ENCODE results near the gene RTP2. TPM values are rescaled to one million over a fixed set of nuclear protein-coding genes. Genes with fewer than 3 reads are reported as not detected.

The RTP2 gene
- polyA plus RNA-seq, 3 donors, result not detected

- peak overlapping the region; percentile 64 to 79 for H3K4me3 Mint-ChIP-seq
- peak overlapping the region in 2 of 7 donors; percentile 5 to 50 for H3K27ac Mint-ChIP-seq
- H3K4me1 ChIP-seq (ENCODE audit: control insufficient read depth in 1 of 2, insufficient read depth in 2 of 2, low read length in 2 of 2), result peaks cover 27 to 43% of the 10 kb centered on the region in 2 donors
- H3K36me3 ChIP-seq (replicated peaks in 1 of 2; ENCODE audit: control insufficient read depth in 1 of 2, insufficient read depth in 2 of 2, low read length in 2 of 2), result no peaks in the 10 kb centered on the region
- H3K4me1 Mint-ChIP-seq, result peaks cover 41% of the 10 kb centered on the region
- TF ChIP-seq CTCF (IDR thresholded peaks at IDR 0.05), result no peak
- peak overlapping the region; percentile 35 for H3K4me2 ChIP-seq (replicated peaks; ENCODE audit: extremely low read depth, low read length, poor library complexity, severe bottlenecking)
- H3K9me3 Mint-ChIP-seq, result peaks cover 0 to 2% (median 0%) of the 10 kb centered on the region in 7 donors
- H3K36me3 Mint-ChIP-seq, result peaks cover 0 to 15% of the 10 kb centered on the region in 2 donors
- no peak for DNase-seq
- no peaks in the 10 kb centered on the region for H3K9me3 ChIP-seq (replicated peaks in 1 of 2; ENCODE audit: control insufficient read depth in 1 of 2, insufficient read depth in 1 of 2, low read length in 2 of 2)
- intact Hi-C loops (cut with micrococcal nuclease), result loop anchor here in 1 of 2 donors (5.0 kb wide), 1 partner anchor 37 kb away; no protein-coding TSS in a partner anchor
- H3K27ac ChIP-seq (ENCODE audit: low read depth in 1 of 2, low read length in 2 of 2), result no peak overlapping the region
- no peak overlapping the region for H3K9ac ChIP-seq (ENCODE audit: insufficient read depth, low read length, poor library complexity, severe bottlenecking)
- 26% methylated on average over 4 of the region's 14 CpGs for WGBS (ENCODE audit: insufficient coverage)
- H3K27me3 Mint-ChIP-seq (ENCODE audit: low read depth in 3 of 3), result peaks cover 0 to 3% (median 0%) of the 10 kb centered on the region in 3 donors
- peak overlapping the region in 1 of 3 experiments; percentile 22 for H3K4me3 ChIP-seq (replicated peaks in 1 of 3; ENCODE audit: low read depth in 2 of 3, low read length in 3 of 3)
- H2AFZ ChIP-seq (ENCODE audit: insufficient read depth, low read depth, low read length, poor library complexity, severe bottlenecking), result no peak overlapping the region
- peaks cover under 1% of the 10 kb centered on the region for H4K20me1 ChIP-seq (ENCODE audit: insufficient read depth, low read length)
- no peaks in the 10 kb centered on the region for H3K27me3 ChIP-seq (ENCODE audit: control insufficient read depth in 2 of 2, insufficient read depth in 2 of 2, low read length in 2 of 2)
- peaks cover 13% of the 10 kb centered on the region for H3K79me2 ChIP-seq (ENCODE audit: insufficient read depth, low read length)
These were observed 47.7 kb upstream of the RTP2 start for GRCh38 chr3:187750006-187750512.

- Mint-ChIP-seq H3K36me3 (peaks cover under 1 to 21% of the 10 kb centered on the region in 2 donors), H3K27me3 (ENCODE audit: low read depth in 3 of 3) (peaks cover 0 to 3% (median 0%) of the 10 kb centered on the region in 3 donors), H3K4me3 (peak overlapping the region in 1 of 2 donors; percentile 37), H3K4me1 (peaks cover 41% of the 10 kb centered on the region), H3K27ac (peak overlapping the region in 6 of 7 donors; percentile 55 to 90 (median 78)), H3K9me3 (peaks cover 0 to 8% (median 0%) of the 10 kb centered on the region in 7 donors)
- H3K27ac ChIP-seq (ENCODE audit: low read depth in 1 of 2, low read length in 2 of 2), result no peak overlapping the region
- peaks cover 33% of the 10 kb centered on the region for H3K79me2 ChIP-seq (ENCODE audit: insufficient read depth, low read length)
- no peaks in the 10 kb centered on the region for H3K27me3 ChIP-seq (ENCODE audit: control insufficient read depth in 2 of 2, insufficient read depth in 2 of 2, low read length in 2 of 2)
- H3K9ac ChIP-seq (ENCODE audit: insufficient read depth, low read length, poor library complexity, severe bottlenecking), result no peak overlapping the region
- H3K4me3 ChIP-seq (replicated peaks in 1 of 3; ENCODE audit: low read depth in 2 of 3, low read length in 3 of 3), result no peak overlapping the region
- no peaks in the 10 kb centered on the region for H3K9me3 ChIP-seq (replicated peaks in 1 of 2; ENCODE audit: control insufficient read depth in 1 of 2, insufficient read depth in 1 of 2, low read length in 2 of 2)
- 0% methylated on average over 1 of the region's 2 CpGs for WGBS (ENCODE audit: insufficient coverage)
- H3K4me2 ChIP-seq (replicated peaks; ENCODE audit: extremely low read depth, low read length, poor library complexity, severe bottlenecking), result no peak overlapping the region
- TF ChIP-seq CTCF (IDR thresholded peaks at IDR 0.05), result peak; percentile 98
- peaks cover 21% of the 10 kb centered on the region for H4K20me1 ChIP-seq (ENCODE audit: insufficient read depth, low read length)
- H2AFZ ChIP-seq (ENCODE audit: insufficient read depth, low read depth, low read length, poor library complexity, severe bottlenecking), result no peak overlapping the region
- peaks cover 27 to 43% of the 10 kb centered on the region in 2 donors for H3K4me1 ChIP-seq (ENCODE audit: control insufficient read depth in 1 of 2, insufficient read depth in 2 of 2, low read length in 2 of 2)
- H3K36me3 ChIP-seq (replicated peaks in 1 of 2; ENCODE audit: control insufficient read depth in 1 of 2, insufficient read depth in 2 of 2, low read length in 2 of 2), result no peaks in the 10 kb centered on the region
- DNase-seq, result peak; percentile 72 to 85 (median 79)
- intact Hi-C loops (cut with micrococcal nuclease), result loop anchor here (5.0 to 10.0 kb wide), 9 partner anchors 104 to 957 kb away; partner anchors contain the start of gene LPP (in 1 of the 2)
These were observed 45.7 kb upstream of the RTP2 start for GRCh38 chr3:187748050-187748481.

Data from CD14-positive monocyte (primary cell).